ENCODE measurements around the gene AIFM2. TPM values are rescaled to one million over a fixed set of nuclear protein-coding genes. Genes with fewer than 3 reads are reported as not detected.

Gene AIFM2
- total and polyA plus RNA-seq, 2 donors (not counting 3 experiments of a cell fraction or from before 2014, with no cell fraction given) = 6.9 to 8.7 TPM

GRCh38 chr10:70085975-70086613, 46.5 kb downstream of the AIFM2 start:
- Histone ChIP-seq H3K4me3 (replicated peaks in 1 of 3; ENCODE audit: insufficient read depth in 1 of 3, low read depth in 1 of 3, low read length in 3 of 3) (no peak overlapping the region), H3K27me3 (ENCODE audit: control insufficient read depth in 2 of 2, insufficient read depth in 2 of 2, low read length in 2 of 2) (peaks cover 21 to 22% of the 10 kb centered on the region in 2 experiments), H3K9ac (replicated peaks; ENCODE audit: extremely low read depth, insufficient read depth, low read length) (no peak overlapping the region), H4K20me1 (replicated peaks; ENCODE audit: control insufficient read depth, extremely low read depth, insufficient read depth, low read length) (no peaks in the 10 kb centered on the region), H3K36me3 (ENCODE audit: control insufficient read depth in 2 of 2, extremely low read depth in 1 of 2, insufficient read depth in 2 of 2, low read length in 2 of 2) (no peaks in the 10 kb centered on the region), H3K79me2 (ENCODE audit: control insufficient read depth, insufficient read depth, low read length) (no peaks in the 10 kb centered on the region), H3K27ac (ENCODE audit: insufficient read depth, low read depth, low read length) (no peak overlapping the region), H3K9me3 (replicated peaks; ENCODE audit: control insufficient read depth, insufficient read depth, low read length) (no peaks in the 10 kb centered on the region), H3K4me2 (ENCODE audit: insufficient read depth, low read length) (no peak overlapping the region), H3K9me1 (replicated peaks; ENCODE audit: control insufficient read depth, extremely low read depth, insufficient read depth, low read length) (no peaks in the 10 kb centered on the region), H3K4me1 (ENCODE audit: control insufficient read depth, extremely low read depth, insufficient read depth, low read length) (no peaks in the 10 kb centered on the region), H2AFZ (ENCODE audit: low read depth, low read length) (no peak overlapping the region)
- DNase-seq (ENCODE audit: low read depth, low spot score) (no peak), FAIRE-seq (no peak)
- POLR2A ChIA-PET = no interaction called here
- TF ChIP-seq POLR2AphosphoS5 (IDR thresholded peaks at IDR 0.05; ENCODE audit: insufficient read depth, low read depth, low read length) (no peak), POLR2A (IDR thresholded peaks at IDR 0.05; ENCODE audit: low read depth, low read length) (no peak), CTCF (IDR thresholded peaks at IDR 0.05; ENCODE audit: extremely low read depth in 1 of 2, insufficient read depth in 1 of 2, low read depth in 1 of 2, low read length in 2 of 2) (no peak), EZH2 (IDR thresholded peaks at IDR 0.05; ENCODE audit: borderline replicate concordance, low read depth, low read length, severe bottlenecking) (no peak), MYC (IDR thresholded peaks at IDR 0.05; ENCODE audit: low read depth, low read length) (no peak), MAX (IDR thresholded peaks at IDR 0.05; ENCODE audit: insufficient read depth, insufficient read length) (no peak), FOS (IDR thresholded peaks at IDR 0.05; ENCODE audit: borderline replicate concordance, insufficient read depth, low read length) (no peak), JUN (IDR thresholded peaks at IDR 0.05; ENCODE audit: borderline replicate concordance, insufficient read depth, insufficient read length, low read depth) (no peak), GATA2 (IDR thresholded peaks at IDR 0.05; ENCODE audit: insufficient read depth, insufficient read length, low read depth, low read length) (no peak)
- no TSS peak for BruUV-seq (replicated peaks)
- intact Hi-C loops (cut with micrococcal nuclease) = no loop called here
- CTCF ChIA-PET = interaction anchor here (0.6 to 1.0 kb wide), 3 partner anchors 30 to 558 kb away, joined by 3 to 4 read pairs (median 3); partner anchors contain the start of gene TYSND1
- dilution Hi-C loops (cut with MboI; ENCODE audit: extremely low pct_ligation_motif_present, low sequenced_read_pairs) = no loop called here

Measured in endothelial cell of umbilical vein (primary cell).